Hair follicle dermal papilla cell (primary cell): ENCODE data around the gene ASL. TPM values are rescaled to one million over a fixed set of nuclear protein-coding genes. Genes with fewer than 3 reads are reported as not detected.

Experiments used
- total RNA-seq: library from RNA; depleted of rRNA; stranded (reverse); fragments of >200 nt; gene quantifications from 2 replicates; pipeline ENCODE4 v1.2.3, GENCODE V29; 2012

ASL gene
- total RNA-seq = 68.2 and 82.3 TPM in 2 replicates

GRCh38 chr7:66075590-66076461 lies at the start of gene ASL:
ASL (plus strand) TSS chr7:66075819; CDS start chr7:66076082, 263 bp downstream.

GRCh38 chr7:66114743-66115649 lies 39.4 kb downstream of the ASL start, which contains the start of gene CRCP:
CRCP (plus strand) TSS chr7:66114847; CDS start chr7:66114963, 116 bp downstream.

Other genes with a start within 250 kb of the ASL start
- gene VKORC1L1, start 202.7 kb upstream of the ASL start, total RNA-seq = 15.2 and 16.2 TPM in 2 replicates
- gene GUSB, start 93.6 kb upstream of the ASL start, total RNA-seq = 18.7 and 22.9 TPM in 2 replicates
- gene CRCP, start 39.0 kb downstream of the ASL start, total RNA-seq = 37.3 and 39.5 TPM in 2 replicates
- gene TPST1, start 129.5 kb downstream of the ASL start, total RNA-seq = 109 and 125 TPM in 2 replicates